Measurements from ENCODE around the gene CALHM1.
A peak's percentile ranks its signal among the peaks of the same experiment; 100 is the strongest.

The CALHM1 gene

GRCh38 chr10:103455235-103455634, 3.5 kb downstream of the CALHM1 start:
- DNase-seq (ENCODE audit: low read depth), result no peak

- DNase-seq (ENCODE audit: low read depth), result no peak
Measured at GRCh38 chr10:103454026-103454425, 4.7 kb downstream of the CALHM1 start.

- DNase-seq (ENCODE audit: low read depth), result no peak
Measured at GRCh38 chr10:103452506-103453230, 6.0 kb downstream of the CALHM1 start.

GRCh38 chr10:103451831-103452505, 6.7 kb downstream of the CALHM1 start, which contains the start of gene CALHM2:
CALHM2 (minus strand) TSS chr10:103452370; CDS start chr10:103449941, 2,429 bp downstream.
- peak; percentile 39 for DNase-seq (ENCODE audit: low read depth)

GRCh38 chr10:103451091-103451813, 7.4 kb downstream of the CALHM1 start:
- no peak for DNase-seq (ENCODE audit: low read depth)

- DNase-seq (ENCODE audit: low read depth), result no peak
Measured at GRCh38 chr10:103450201-103450695, 8.5 kb downstream of the CALHM1 start.

- DNase-seq (ENCODE audit: low read depth), result no peak
Measured at GRCh38 chr10:103449208-103450144, 9.2 kb downstream of the CALHM1 start.

- no peak for DNase-seq (ENCODE audit: low read depth)
Measured at GRCh38 chr10:103448746-103449145, 10.0 kb downstream of the CALHM1 start.

GRCh38 chr10:103447187-103447586, 11.5 kb downstream of the CALHM1 start:
- DNase-seq (ENCODE audit: low read depth), result no peak

GRCh38 chr10:103445767-103446567, 12.7 kb downstream of the CALHM1 start:
- DNase-seq (ENCODE audit: low read depth), result no peak

- DNase-seq (ENCODE audit: low read depth), result no peak
Measured at GRCh38 chr10:103445366-103445765, 13.3 kb downstream of the CALHM1 start.

- no peak for DNase-seq (ENCODE audit: low read depth)
Measured at GRCh38 chr10:103444478-103444877, 14.2 kb downstream of the CALHM1 start.

- DNase-seq (ENCODE audit: low read depth), result no peak
Measured at GRCh38 chr10:103443475-103444185, 15.1 kb downstream of the CALHM1 start.

GRCh38 chr10:103442031-103442461, 16.7 kb downstream of the CALHM1 start:
- no peak for DNase-seq (ENCODE audit: low read depth)

GRCh38 chr10:103441611-103442010, 17.1 kb downstream of the CALHM1 start:
- no peak for DNase-seq (ENCODE audit: low read depth)

- no peak for DNase-seq (ENCODE audit: low read depth)
Measured at GRCh38 chr10:103441206-103441605, 17.5 kb downstream of the CALHM1 start.

- no peak for DNase-seq (ENCODE audit: low read depth)
Measured at GRCh38 chr10:103440416-103440815, 18.3 kb downstream of the CALHM1 start.

GRCh38 chr10:103439776-103440175, 18.9 kb downstream of the CALHM1 start:
- DNase-seq (ENCODE audit: low read depth), result no peak

- no peak for DNase-seq (ENCODE audit: low read depth)
Measured at GRCh38 chr10:103433858-103434257, 24.8 kb downstream of the CALHM1 start.

GRCh38 chr10:103431902-103432301, 26.8 kb downstream of the CALHM1 start:
- no peak for DNase-seq (ENCODE audit: low read depth)
